ENCODE measurements around the gene RHOG.

GRCh38 chr11:3817181-3817800, 23.5 kb downstream of the RHOG start:
- TF ChIP-seq CTCF (IDR thresholded peaks at IDR 0.05; ENCODE audit: poor library complexity): no peak
- no peak for TF ChIP-seq EZH2 (IDR thresholded peaks at IDR 0.05; ENCODE audit: borderline replicate concordance)
- no peak for TF ChIP-seq EZH2phosphoT487 (IDR thresholded peaks at IDR 0.05; ENCODE audit: low read depth, severe bottlenecking, unreplicated experiment)
